Trophoblast cell (in vitro differentiated cells and primary cell): Measurements from ENCODE around the gene DRP2.

Experiments used
- DNase-seq, 2 donors: peaks; one replicate each; pipeline ENCODE4 v3.0.0-alpha.2; 2016
- H2AFZ ChIP-seq: 2 replicates; pipeline ENCODE4 v1.6.1; 2013; ENCODE audit warnings: low read length, moderate library complexity, mild to moderate bottlenecking; ENCODE audit not compliant: insufficient read depth, poor library complexity
- H2AK5ac ChIP-seq: 2 replicates; pipeline ENCODE4 v1.6.1; 2013; ENCODE audit warnings: mild to moderate bottlenecking, low read length
- H2BK120ac ChIP-seq: 2 replicates; pipeline ENCODE4 v1.6.1; 2013; ENCODE audit warnings: low read length, mild to moderate bottlenecking, moderate library complexity; ENCODE audit not compliant: insufficient read depth, poor library complexity
- H2BK12ac ChIP-seq: 2 replicates; pipeline ENCODE4 v1.6.1; 2013; ENCODE audit warnings: mild to moderate bottlenecking, low read length, moderate library complexity
- H2BK5ac ChIP-seq: 2 replicates; pipeline ENCODE4 v1.6.1; 2013; ENCODE audit warnings: low read length, low read depth, moderate library complexity, mild to moderate bottlenecking; ENCODE audit not compliant: poor library complexity
- H3K14ac ChIP-seq: 2 replicates; pipeline ENCODE4 v1.6.1; 2013; ENCODE audit warnings: mild to moderate bottlenecking, low read length
- H3K18ac ChIP-seq: 2 replicates; pipeline ENCODE4 v1.6.1; 2013; ENCODE audit warnings: mild to moderate bottlenecking, low read length
- H3K23ac ChIP-seq: 2 replicates; pipeline ENCODE4 v1.6.1; 2013; ENCODE audit warnings: low read length
- H3K27ac ChIP-seq: 2 replicates; pipeline ENCODE4 v1.5.1; 2013; ENCODE audit warnings: low read depth, mild to moderate bottlenecking, inconsistent platforms, low read length, moderate library complexity
- H3K27me3 ChIP-seq: 2 replicates; pipeline ENCODE4 v1.6.1; 2013; ENCODE audit warnings: inconsistent platforms, mild to moderate bottlenecking, low read length, moderate library complexity; ENCODE audit not compliant: insufficient read depth
- H3K36me3 ChIP-seq, 2 experiments: 1 replicate in 1 of 2; 2 replicates in 1 of 2; pipeline ENCODE4 v1.6.1; 2013; ENCODE audit warnings: low read length in 2 of 2, mild to moderate bottlenecking in 2 of 2, moderate library complexity in 1 of 2; ENCODE audit not compliant: insufficient read depth in 2 of 2, control insufficient read depth in 1 of 2
- H3K4ac ChIP-seq: 2 replicates; pipeline ENCODE4 v1.6.1; 2013; ENCODE audit warnings: low read depth, mild to moderate bottlenecking, low read length, moderate library complexity
- H3K4me1 ChIP-seq, 2 experiments: 1 replicate in 1 of 2; 2 replicates in 1 of 2; pipeline ENCODE4 v1.6.1; 2013; ENCODE audit warnings: low read length in 2 of 2, mild to moderate bottlenecking in 2 of 2, moderate library complexity in 1 of 2; ENCODE audit not compliant: insufficient read depth in 2 of 2, control insufficient read depth in 1 of 2
- H3K4me2 ChIP-seq: 2 replicates; pipeline ENCODE4 v1.6.1; 2013; ENCODE audit warnings: inconsistent platforms, mild to moderate bottlenecking, low read length, moderate library complexity
- H3K4me3 ChIP-seq: 2 replicates; pipeline ENCODE4 v1.5.1; 2013; ENCODE audit warnings: mild to moderate bottlenecking, low read depth, low read length, inconsistent platforms
- H3K79me1 ChIP-seq: one replicate; pipeline ENCODE4 v1.6.1; 2013; ENCODE audit warnings: low read length
- H3K79me2 ChIP-seq: 2 replicates; pipeline ENCODE4 v1.6.1; 2013; ENCODE audit warnings: low read length, mild to moderate bottlenecking; ENCODE audit not compliant: control insufficient read depth, insufficient read depth, poor library complexity
- H3K9ac ChIP-seq: 2 replicates; pipeline ENCODE4 v1.6.1; 2013; ENCODE audit warnings: mild to moderate bottlenecking, low read length
- H3K9me3 ChIP-seq: 2 replicates; pipeline ENCODE4 v1.6.1; 2013; ENCODE audit warnings: low read depth, mild to moderate bottlenecking, control low read depth, inconsistent platforms, low read length; ENCODE audit not compliant: insufficient read depth
- H4K12ac ChIP-seq: 2 replicates; pipeline ENCODE4 v1.6.1; 2013; ENCODE audit warnings: low read depth, mild to moderate bottlenecking, low read length, moderate library complexity
- H4K8ac ChIP-seq: 2 replicates; pipeline ENCODE4 v1.6.1; 2013; ENCODE audit warnings: low read depth, mild to moderate bottlenecking, low read length, moderate library complexity
- H4K91ac ChIP-seq: one replicate; pipeline ENCODE4 v1.6.1; 2013; ENCODE audit warnings: low read depth, mild to moderate bottlenecking, low read length, moderate library complexity
- WGBS: extraction: QIAGEN DNeasy Blood & Tissue Kit; methylation state at CpG from one replicate; pipeline ENCODE4 v1.1.7; 2013; ENCODE audit warnings: missing lambda C conversion rate; ENCODE audit not compliant: insufficient read length, insufficient coverage; ENCODE audit errors: extremely low coverage; 5-methylcytosine and 5-hydroxymethylcytosine counted together

The DRP2 gene

DNA sequence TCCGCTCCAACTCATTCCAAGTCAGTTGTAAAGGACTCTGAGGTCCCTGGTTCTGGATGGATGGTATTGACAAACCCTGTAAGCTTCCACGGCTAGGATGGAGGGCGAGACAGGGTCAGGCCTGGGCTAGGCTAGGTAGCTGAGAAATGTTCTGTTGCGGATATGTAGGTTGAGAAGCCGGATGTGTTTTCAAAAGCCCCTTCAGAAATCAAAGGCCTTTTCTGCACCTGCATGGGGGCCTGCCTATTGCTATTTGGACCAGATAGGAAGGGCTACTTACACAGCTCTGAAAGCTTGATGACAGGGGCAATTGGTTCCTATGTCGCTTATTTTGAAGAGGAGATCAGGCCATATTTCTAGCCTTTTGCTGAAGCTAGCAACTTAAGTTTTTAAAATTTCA lies 1.9 kb upstream of the DRP2 start:
- Histone ChIP-seq H3K4me3 (no peak overlapping the region), H3K27me3 (no peaks in the 10 kb centered on the region), H3K36me3 (no peaks in the 10 kb centered on the region), H4K12ac (no peak overlapping the region), H3K4me1 (peaks cover 2 to 7% of the 10 kb centered on the region in 2 experiments), H2AK5ac (no peak overlapping the region), H2AFZ (no peak overlapping the region), H3K9ac (no peak overlapping the region), H3K79me2 (no peaks in the 10 kb centered on the region), H3K18ac (no peak overlapping the region), H4K8ac (no peak overlapping the region), H2BK5ac (no peak overlapping the region), H3K14ac (no peak overlapping the region), H3K79me1 (peaks cover 2% of the 10 kb centered on the region), H3K9me3 (no peaks in the 10 kb centered on the region), H2BK12ac (no peak overlapping the region), H3K27ac (no peak overlapping the region), H4K91ac (no peak overlapping the region), H3K23ac (no peak overlapping the region), H3K4ac (no peak overlapping the region), H2BK120ac (no peak overlapping the region), H3K4me2 (no peak overlapping the region)
- no CpG with 5 or more reads among the region's 6 CpGs for WGBS
- DNase-seq: no peak

DNA sequence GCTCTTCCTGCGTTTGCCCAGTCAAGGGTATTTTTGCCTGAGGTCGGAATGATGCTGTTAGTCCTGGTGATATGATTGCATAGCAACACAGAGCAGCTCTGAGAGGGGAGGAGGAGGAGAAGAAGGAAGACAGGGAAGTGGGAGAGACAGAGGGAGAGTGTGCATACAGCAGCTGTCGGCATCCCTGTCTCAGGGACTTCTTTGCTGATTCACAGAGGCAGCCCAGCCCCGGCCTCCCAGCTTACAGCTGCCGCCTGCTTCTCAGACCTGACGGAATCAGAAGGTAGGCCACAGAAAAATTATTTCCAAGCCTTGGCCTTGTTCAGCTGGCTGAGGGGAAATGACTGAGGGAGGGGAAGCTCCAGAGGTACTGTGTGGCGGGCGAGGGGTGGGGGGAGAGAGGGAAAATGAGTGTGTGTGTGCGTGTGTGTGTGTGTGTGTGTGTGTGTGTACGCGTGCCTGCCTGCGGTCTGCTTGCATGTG lies 319 bp downstream of the DRP2 start:
- no peaks in the 10 kb centered on the region for H3K36me3 ChIP-seq
- no peak overlapping the region for H3K9ac ChIP-seq
- H3K9me3 ChIP-seq: no peaks in the 10 kb centered on the region
- no peak for DNase-seq
- peaks cover 2% of the 10 kb centered on the region for H3K79me1 ChIP-seq
- H2AFZ ChIP-seq: no peak overlapping the region
- H3K18ac ChIP-seq: no peak overlapping the region
- no peak overlapping the region for H3K4me2 ChIP-seq
- H2BK5ac ChIP-seq: no peak overlapping the region
- no peak overlapping the region for H3K4me3 ChIP-seq
- no peak overlapping the region for H2BK120ac ChIP-seq
- H2BK12ac ChIP-seq: no peak overlapping the region
- H4K12ac ChIP-seq: no peak overlapping the region
- H3K27me3 ChIP-seq: no peaks in the 10 kb centered on the region
- H3K4me1 ChIP-seq: peaks cover 2 to 7% of the 10 kb centered on the region in 2 experiments
- no peaks in the 10 kb centered on the region for H3K79me2 ChIP-seq
- H3K23ac ChIP-seq: no peak overlapping the region
- WGBS: no CpG with 5 or more reads among the region's 12 CpGs
- H3K27ac ChIP-seq: no peak overlapping the region
- H4K91ac ChIP-seq: no peak overlapping the region
- H3K4ac ChIP-seq: no peak overlapping the region
- no peak overlapping the region for H2AK5ac ChIP-seq
- H3K14ac ChIP-seq: no peak overlapping the region
- H4K8ac ChIP-seq: no peak overlapping the region

DNA sequence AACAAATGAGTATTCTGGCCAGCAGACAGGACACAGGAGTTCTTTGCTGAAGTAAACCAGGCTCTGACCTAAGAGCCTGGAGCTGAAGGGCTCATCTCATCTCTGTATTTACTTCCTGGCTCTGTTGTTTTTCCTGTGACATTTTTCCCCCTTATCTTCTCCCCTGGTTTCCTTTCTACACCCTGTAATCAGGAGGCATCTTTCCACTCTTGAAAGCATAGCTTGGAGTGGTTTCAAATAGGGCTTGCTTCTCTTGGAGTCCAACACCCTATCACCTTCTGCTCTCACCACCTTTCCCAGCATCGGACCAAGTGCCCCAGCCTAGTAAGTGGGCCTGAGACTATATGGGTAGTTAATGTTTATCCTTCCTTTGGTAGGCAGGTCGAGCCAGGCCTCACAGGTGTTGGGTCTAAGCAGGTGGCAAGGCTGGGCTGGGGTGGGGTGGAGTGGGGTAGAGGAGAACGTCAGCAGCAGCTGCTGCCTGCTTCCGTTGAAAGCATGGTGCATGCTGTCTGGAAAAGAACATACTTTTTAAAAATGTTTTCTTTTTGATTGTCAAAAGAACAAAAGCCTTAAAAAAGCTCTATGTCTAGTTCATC lies 1.2 kb downstream of the DRP2 start:
- no peaks in the 10 kb centered on the region for H3K36me3 ChIP-seq
- H3K27me3 ChIP-seq: no peaks in the 10 kb centered on the region
- peak overlapping the region; percentile 11 for H3K27ac ChIP-seq
- H3K9ac ChIP-seq: no peak overlapping the region
- WGBS: no CpG with 5 or more reads among the region's 4 CpGs
- no peak overlapping the region for H3K23ac ChIP-seq
- H2BK120ac ChIP-seq: no peak overlapping the region
- no peak overlapping the region for H4K91ac ChIP-seq
- H2BK12ac ChIP-seq: no peak overlapping the region
- H2AFZ ChIP-seq: no peak overlapping the region
- H3K4me3 ChIP-seq: no peak overlapping the region
- H3K4me2 ChIP-seq: no peak overlapping the region
- no peak overlapping the region for H3K4ac ChIP-seq
- no peak overlapping the region for H4K8ac ChIP-seq
- DNase-seq: no peak
- no peak overlapping the region for H3K18ac ChIP-seq
- H3K79me1 ChIP-seq: peaks cover 2% of the 10 kb centered on the region
- H2AK5ac ChIP-seq: no peak overlapping the region
- no peak overlapping the region for H3K14ac ChIP-seq
- H3K9me3 ChIP-seq: no peaks in the 10 kb centered on the region
- H4K12ac ChIP-seq: no peak overlapping the region
- H2BK5ac ChIP-seq: no peak overlapping the region
- H3K79me2 ChIP-seq: no peaks in the 10 kb centered on the region
- peaks cover 2 to 7% of the 10 kb centered on the region in 2 experiments for H3K4me1 ChIP-seq

DNA sequence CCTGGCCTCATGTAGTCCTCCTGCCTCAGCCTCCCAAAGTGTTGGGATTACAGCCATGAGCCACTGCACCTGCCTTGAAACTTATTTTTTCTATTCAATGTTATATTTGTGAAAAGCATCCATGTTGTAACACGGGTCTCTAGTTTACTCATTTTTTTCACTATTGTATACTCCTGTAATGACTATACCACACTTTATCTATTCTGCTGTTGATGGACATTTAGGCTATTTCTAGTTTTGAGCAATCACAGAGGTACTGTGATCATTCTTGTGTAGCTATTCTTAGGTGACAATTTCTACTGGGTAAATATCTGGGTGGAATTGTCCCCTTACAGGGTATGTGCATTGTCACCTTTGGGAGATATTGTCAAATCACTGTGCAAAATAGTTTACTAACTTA lies 3.6 kb downstream of the DRP2 start:
- Histone ChIP-seq H3K27ac (no peak overlapping the region), H3K14ac (no peak overlapping the region), H3K23ac (no peak overlapping the region), H4K12ac (no peak overlapping the region), H2BK120ac (no peak overlapping the region), H3K4me2 (no peak overlapping the region), H2BK12ac (no peak overlapping the region), H3K4me1 (peaks cover 2 to 7% of the 10 kb centered on the region in 2 experiments), H3K27me3 (no peaks in the 10 kb centered on the region), H3K4ac (no peak overlapping the region), H3K9ac (no peak overlapping the region), H2AFZ (no peak overlapping the region), H4K8ac (no peak overlapping the region), H2BK5ac (no peak overlapping the region), H3K36me3 (no peaks in the 10 kb centered on the region), H3K18ac (no peak overlapping the region), H3K79me2 (no peaks in the 10 kb centered on the region), H4K91ac (no peak overlapping the region), H2AK5ac (no peak overlapping the region), H3K9me3 (no peaks in the 10 kb centered on the region), H3K79me1 (peaks cover 2% of the 10 kb centered on the region), H3K4me3 (no peak overlapping the region)
- no peak for DNase-seq
- WGBS: no CpG with 5 or more reads among the region's 1 CpG
